Smooth muscle cell (in vitro differentiated cells): ENCODE data around the gene TMEM143. TPM values are rescaled to one million over a fixed set of nuclear protein-coding genes. Genes with fewer than 3 reads are reported as not detected.

ENCODE experiments used
- DNase-seq: peaks from one replicate; lab custom pipeline; 2025; ENCODE audit not compliant: unreplicated experiment; lab: John Stamatoyannopoulos, UW
- H2AFZ ChIP-seq: fragments of 200-600 bp; sonication (generic); 2 replicates; pipeline ENCODE4 v1.6.0; 2016; ENCODE audit warnings: antibody characterized with exemption, low read depth, mild to moderate bottlenecking
- H3F3A ChIP-seq: fragments of 200-600 bp; sonication (generic); 2 replicates; pipeline ENCODE4 v1.6.0; 2017; ENCODE audit warnings: antibody characterized with exemption, low read depth
- H3K27ac ChIP-seq: fragments of 200-600 bp; sonication (generic); 2 replicates; pipeline ENCODE4 v1.5.1; 2016; ENCODE audit warnings: low read depth, mild to moderate bottlenecking
- H3K27me3 ChIP-seq: fragments of 200-600 bp; sonication (generic); 2 replicates; pipeline ENCODE4 v1.6.1; 2016; ENCODE audit warnings: low read depth, mild to moderate bottlenecking
- H3K36me3 ChIP-seq: fragments of 200-600 bp; sonication (generic); 2 replicates; pipeline ENCODE4 v1.5.1; 2016; ENCODE audit warnings: low read depth
- H3K4me1 ChIP-seq: fragments of 200-600 bp; sonication (generic); 2 replicates; pipeline ENCODE4 v1.5.1; 2016; ENCODE audit warnings: low read depth
- H3K4me2 ChIP-seq: fragments of 200-600 bp; sonication (generic); 2 replicates; pipeline ENCODE4 v1.6.0; 2016; ENCODE audit warnings: mild to moderate bottlenecking
- H3K4me3 ChIP-seq: fragments of 200-600 bp; sonication (generic); 2 replicates; pipeline ENCODE4 v1.5.1; 2016; ENCODE audit warnings: mild to moderate bottlenecking
- H3K79me2 ChIP-seq: fragments of 200-600 bp; sonication (generic); 2 replicates; pipeline ENCODE4 v1.6.0; 2016; ENCODE audit warnings: low read depth, mild to moderate bottlenecking
- H3K9ac ChIP-seq: fragments of 200-600 bp; sonication (generic); 2 replicates; pipeline ENCODE4 v1.6.0; 2016; ENCODE audit warnings: low read depth
- H3K9me3 ChIP-seq: fragments of 200-600 bp; sonication (generic); replicated peaks from 2 replicates; pipeline ENCODE4 v1.5.1; 2016; ENCODE audit warnings: low read depth
- H4K20me1 ChIP-seq: fragments of 200-600 bp; sonication (generic); 2 replicates; pipeline ENCODE4 v1.6.0; 2016; ENCODE audit warnings: low read depth
- CTCF ChIP-seq: fragments of 200-600 bp; sonication (generic); IDR thresholded peaks from 2 replicates; pipeline ENCODE4 v1.5.1; 2017; ENCODE audit warnings: borderline replicate concordance, mild to moderate bottlenecking, antibody characterized with exemption; ENCODE audit not compliant: insufficient read depth, poor library complexity, severe bottlenecking
- WGBS: methylation state at CpG from one replicate; pipeline ENCODE4 v1.1.7; 2016; ENCODE audit warnings: low lambda C conversion rate; 5-methylcytosine and 5-hydroxymethylcytosine counted together
- polyA plus RNA-seq: library from polyadenylated mRNA; unstranded; fragments of >200 nt; fragmentation: Nextera tagmentation; extraction: Ambion mirVana; gene quantifications from 2 replicates; pipeline ENCODE4 v1.2.1, GENCODE V29; 2016
- total RNA-seq: library from RNA; depleted of rRNA; stranded (reverse); fragments of >200 nt; gene quantifications from 2 replicates; pipeline ENCODE4 v1.2.3, GENCODE V29; 2014

The TMEM143 gene
- total and polyA plus RNA-seq, 2 experiments from 2014 or later, result 3.8 to 11.2 TPM

- Histone ChIP-seq H3K9ac (no peak overlapping the region), H3K27me3 (no peaks in the 10 kb centered on the region), H3K4me3 (no peak overlapping the region), H2AFZ (no peak overlapping the region), H3K4me1 (no peaks in the 10 kb centered on the region), H3F3A (no peaks in the 10 kb centered on the region), H4K20me1 (no peaks in the 10 kb centered on the region), H3K9me3 (no peaks in the 10 kb centered on the region), H3K4me2 (no peak overlapping the region), H3K79me2 (no peaks in the 10 kb centered on the region), H3K36me3 (no peaks in the 10 kb centered on the region), H3K27ac (no peak overlapping the region)
- DNase-seq, result no peak
- TF ChIP-seq CTCF, result no peak
- WGBS, result 93% methylated on average over 6 of the region's 6 CpGs
Observed at GRCh38 chr19:48344892-48345291, 18.8 kb downstream of the TMEM143 start.

- Histone ChIP-seq H3K9me3 (no peaks in the 10 kb centered on the region), H2AFZ (no peak overlapping the region), H4K20me1 (no peaks in the 10 kb centered on the region), H3K36me3 (no peaks in the 10 kb centered on the region), H3F3A (no peaks in the 10 kb centered on the region), H3K27me3 (no peaks in the 10 kb centered on the region), H3K4me2 (no peak overlapping the region), H3K79me2 (no peaks in the 10 kb centered on the region), H3K9ac (no peak overlapping the region), H3K27ac (no peak overlapping the region), H3K4me1 (no peaks in the 10 kb centered on the region), H3K4me3 (no peak overlapping the region)
- WGBS, result 90% methylated on average over 23 of the region's 23 CpGs
- TF ChIP-seq CTCF, result no peak
- DNase-seq, result no peak
Observed at GRCh38 chr19:48342841-48343540, 20.7 kb downstream of the TMEM143 start.

- Histone ChIP-seq H3K4me3 (no peak overlapping the region), H3K36me3 (no peaks in the 10 kb centered on the region)
Observed at GRCh38 chr19:48342414-48342738, 21.4 kb downstream of the TMEM143 start.

More at GRCh38 chr19:48342414-48342738, 21.4 kb downstream of the TMEM143 start:
- 95% methylated on average over 13 of the region's 20 CpGs for WGBS
- H2AFZ ChIP-seq, result no peak overlapping the region
- no peaks in the 10 kb centered on the region for H3K4me1 ChIP-seq
- no peak overlapping the region for H3K4me2 ChIP-seq
- no peaks in the 10 kb centered on the region for H3K27me3 ChIP-seq
- no peaks in the 10 kb centered on the region for H3K9me3 ChIP-seq
- H3K79me2 ChIP-seq, result no peaks in the 10 kb centered on the region
- no peak for TF ChIP-seq CTCF
- DNase-seq, result no peak
- no peaks in the 10 kb centered on the region for H3F3A ChIP-seq
- H4K20me1 ChIP-seq, result no peaks in the 10 kb centered on the region
- no peak overlapping the region for H3K9ac ChIP-seq
- H3K27ac ChIP-seq, result no peak overlapping the region
